Rectal smooth muscle tissue (tissue), 1 donor: ENCODE data around the gene FMNL1.
"Not testable (repeated sequence)": the region's sequence is repeated elsewhere in the genome, so short reads cannot be mapped to it uniquely, and the experiment has no call there.

ENCODE experiments used
- H3K27ac ChIP-seq: one replicate; pipeline ENCODE4 v1.7.0; 2013; ENCODE audit warnings: low read depth, low read length, inconsistent platforms
- H3K27me3 ChIP-seq: one replicate; pipeline ENCODE4 v1.7.0; 2013; ENCODE audit warnings: low read length; ENCODE audit not compliant: control insufficient read depth, insufficient read depth
- H3K36me3 ChIP-seq: one replicate; pipeline ENCODE4 v1.7.0; 2013; ENCODE audit warnings: low read length; ENCODE audit not compliant: control insufficient read depth, insufficient read depth
- H3K4me1 ChIP-seq: one replicate; pipeline ENCODE4 v1.7.0; 2013; ENCODE audit warnings: low read length; ENCODE audit not compliant: control insufficient read depth, insufficient read depth
- H3K4me3 ChIP-seq: one replicate; pipeline ENCODE4 v1.7.0; 2013; ENCODE audit warnings: low read length
- H3K9ac ChIP-seq: one replicate; pipeline ENCODE4 v1.7.0; 2013; ENCODE audit warnings: low read length

Gene FMNL1

GRCh38 chr17:45197555-45198334, 23.9 kb upstream of the FMNL1 start:
- peak overlapping the region; percentile 4 for H3K9ac ChIP-seq
- H3K36me3 ChIP-seq = no peaks in the 10 kb centered on the region
- peak overlapping the region; percentile 39 for H3K4me3 ChIP-seq
- peak overlapping the region; percentile 34 for H3K27ac ChIP-seq
- H3K4me1 ChIP-seq = peaks cover 5% of the 10 kb centered on the region
- H3K27me3 ChIP-seq = no peaks in the 10 kb centered on the region

GRCh38 chr17:45200701-45201100, 21.0 kb upstream of the FMNL1 start:
- Histone ChIP-seq H3K36me3 (no peaks in the 10 kb centered on the region), H3K4me3 (no peak overlapping the region), H3K27ac (no peak overlapping the region), H3K9ac (no peak overlapping the region), H3K4me1 (peaks cover 5% of the 10 kb centered on the region), H3K27me3 (no peaks in the 10 kb centered on the region)

GRCh38 chr17:45201457-45201856, 20.2 kb upstream of the FMNL1 start:
- H3K27ac ChIP-seq = no peak overlapping the region
- no peaks in the 10 kb centered on the region for H3K27me3 ChIP-seq
- H3K9ac ChIP-seq = no peak overlapping the region
- no peak overlapping the region for H3K4me3 ChIP-seq
- no peaks in the 10 kb centered on the region for H3K36me3 ChIP-seq
- H3K4me1 ChIP-seq = peaks cover 5% of the 10 kb centered on the region

- H3K4me1 ChIP-seq, H3K9ac ChIP-seq, H3K27ac ChIP-seq, H3K27me3 ChIP-seq, H3K4me3 ChIP-seq, H3K36me3 ChIP-seq: not testable (repeated sequence)
Measured at GRCh38 chr17:45201880-45202279, 19.8 kb upstream of the FMNL1 start.

GRCh38 chr17:45218895-45219661, 2.6 kb upstream of the FMNL1 start:
- Histone ChIP-seq H3K27ac (no peak overlapping the region), H3K4me1 (no peaks in the 10 kb centered on the region), H3K27me3 (no peaks in the 10 kb centered on the region), H3K4me3 (no peak overlapping the region), H3K9ac (no peak overlapping the region), H3K36me3 (no peaks in the 10 kb centered on the region)

GRCh38 chr17:45220079-45220478, 1.6 kb upstream of the FMNL1 start:
- no peaks in the 10 kb centered on the region for H3K36me3 ChIP-seq
- H3K4me1 ChIP-seq = no peaks in the 10 kb centered on the region
- H3K9ac ChIP-seq = no peak overlapping the region
- no peaks in the 10 kb centered on the region for H3K27me3 ChIP-seq
- H3K27ac ChIP-seq = no peak overlapping the region
- H3K4me3 ChIP-seq = no peak overlapping the region

DNA sequence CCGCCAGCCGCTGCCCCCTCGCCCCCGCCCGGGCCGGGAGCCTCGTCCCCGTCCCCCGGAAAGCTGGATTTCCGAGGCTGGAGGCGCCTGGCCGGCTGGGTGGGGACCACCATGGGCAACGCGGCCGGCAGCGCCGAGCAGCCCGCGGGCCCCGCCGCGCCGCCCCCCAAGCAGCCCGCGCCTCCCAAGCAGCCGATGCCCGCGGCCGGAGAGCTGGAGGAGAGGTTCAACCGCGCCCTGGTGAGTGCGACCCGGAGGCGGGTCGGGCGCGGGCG, 266 bp downstream of the FMNL1 start:
- no peaks in the 10 kb centered on the region for H3K4me1 ChIP-seq
- H3K36me3 ChIP-seq = no peaks in the 10 kb centered on the region
- no peaks in the 10 kb centered on the region for H3K27me3 ChIP-seq
- H3K27ac ChIP-seq = no peak overlapping the region
- no peak overlapping the region for H3K9ac ChIP-seq
- H3K4me3 ChIP-seq = peak overlapping the region; percentile 53

DNA sequence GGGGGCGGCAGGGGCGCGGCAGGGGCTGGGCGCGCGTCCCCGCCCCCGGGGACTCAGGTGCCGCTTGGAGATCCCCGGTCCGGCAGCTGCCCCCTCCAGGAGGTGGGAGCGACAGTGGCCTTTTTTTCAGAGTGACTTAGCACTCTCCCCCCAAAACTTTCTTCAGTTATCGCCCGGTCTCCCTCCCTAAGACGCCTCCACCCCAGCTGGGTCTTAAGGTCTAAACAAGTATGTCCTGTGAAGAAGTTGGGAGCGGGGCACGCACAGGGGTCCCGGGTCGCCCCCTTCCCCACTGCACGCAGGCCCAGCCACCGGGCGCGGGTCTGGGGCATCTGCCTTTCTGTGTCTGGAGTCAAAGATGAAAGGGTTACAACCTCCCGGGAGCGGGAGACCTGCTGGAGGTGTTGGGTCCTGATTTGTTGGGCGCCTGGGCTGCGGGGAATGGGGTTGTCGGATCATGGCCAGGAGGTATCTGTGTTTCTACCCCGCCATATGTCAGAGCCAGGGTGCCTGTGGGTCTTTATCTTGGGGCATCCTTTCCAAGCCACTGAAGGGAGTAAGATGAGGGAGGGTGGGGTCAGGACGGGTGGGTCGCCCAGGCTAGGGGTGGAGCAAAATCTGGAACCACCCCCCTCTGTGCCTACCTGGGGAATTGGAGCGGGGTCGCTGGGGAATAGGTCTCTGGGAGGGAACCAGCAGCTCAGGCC, 757 bp downstream of the FMNL1 start:
- Histone ChIP-seq H3K27ac (no peak overlapping the region), H3K9ac (peak overlapping the region; percentile 22), H3K27me3 (no peaks in the 10 kb centered on the region), H3K4me3 (peak overlapping the region; percentile 53), H3K36me3 (no peaks in the 10 kb centered on the region), H3K4me1 (no peaks in the 10 kb centered on the region)

GRCh38 chr17:45222996-45223538, 1.4 kb downstream of the FMNL1 start:
- Histone ChIP-seq H3K9ac (peak overlapping the region; percentile 22), H3K27ac (no peak overlapping the region), H3K36me3 (no peaks in the 10 kb centered on the region), H3K4me1 (no peaks in the 10 kb centered on the region), H3K27me3 (no peaks in the 10 kb centered on the region), H3K4me3 (peak overlapping the region; percentile 53)

GRCh38 chr17:45223539-45224528, 2.1 kb downstream of the FMNL1 start:
- no peaks in the 10 kb centered on the region for H3K4me1 ChIP-seq
- no peaks in the 10 kb centered on the region for H3K27me3 ChIP-seq
- peak overlapping the region; percentile 8 for H3K9ac ChIP-seq

GRCh38 chr17:45224671-45225050, 3.0 kb downstream of the FMNL1 start:
- Histone ChIP-seq H3K36me3 (no peaks in the 10 kb centered on the region), H3K4me1 (no peaks in the 10 kb centered on the region), H3K27me3 (no peaks in the 10 kb centered on the region), H3K9ac (no peak overlapping the region), H3K4me3 (no peak overlapping the region), H3K27ac (no peak overlapping the region)

More at GRCh38 chr17:45223539-45224528, 2.1 kb downstream of the FMNL1 start:
- Histone ChIP-seq H3K36me3 (no peaks in the 10 kb centered on the region), H3K27ac (no peak overlapping the region), H3K4me3 (peak overlapping the region; percentile 53)
